Renal pelvis (tissue), 4 donors: ENCODE data around the gene GPS1. TPM values are rescaled to one million over a fixed set of nuclear protein-coding genes. Genes with fewer than 3 reads are reported as not detected.

ENCODE experiments used
- DNase-seq: peaks from one replicate; pipeline ENCODE4 v3.0.0-alpha.2; 2013
- polyA plus RNA-seq, 3 donors: library from polyadenylated mRNA; unstranded; fragments of 120-200 nt; gene quantifications; one replicate each; pipeline ENCODE4 v1.2.1, GENCODE V29; 2013; ENCODE audit not compliant: insufficient read length in 3 of 3

The GPS1 gene
- polyA plus RNA-seq, 3 donors, result 127 to 149 (median 140) TPM

- DNase-seq, result no peak
These were observed 2.8 kb downstream of the GPS1 start for GRCh38 chr17:82054351-82055022.

DNA sequence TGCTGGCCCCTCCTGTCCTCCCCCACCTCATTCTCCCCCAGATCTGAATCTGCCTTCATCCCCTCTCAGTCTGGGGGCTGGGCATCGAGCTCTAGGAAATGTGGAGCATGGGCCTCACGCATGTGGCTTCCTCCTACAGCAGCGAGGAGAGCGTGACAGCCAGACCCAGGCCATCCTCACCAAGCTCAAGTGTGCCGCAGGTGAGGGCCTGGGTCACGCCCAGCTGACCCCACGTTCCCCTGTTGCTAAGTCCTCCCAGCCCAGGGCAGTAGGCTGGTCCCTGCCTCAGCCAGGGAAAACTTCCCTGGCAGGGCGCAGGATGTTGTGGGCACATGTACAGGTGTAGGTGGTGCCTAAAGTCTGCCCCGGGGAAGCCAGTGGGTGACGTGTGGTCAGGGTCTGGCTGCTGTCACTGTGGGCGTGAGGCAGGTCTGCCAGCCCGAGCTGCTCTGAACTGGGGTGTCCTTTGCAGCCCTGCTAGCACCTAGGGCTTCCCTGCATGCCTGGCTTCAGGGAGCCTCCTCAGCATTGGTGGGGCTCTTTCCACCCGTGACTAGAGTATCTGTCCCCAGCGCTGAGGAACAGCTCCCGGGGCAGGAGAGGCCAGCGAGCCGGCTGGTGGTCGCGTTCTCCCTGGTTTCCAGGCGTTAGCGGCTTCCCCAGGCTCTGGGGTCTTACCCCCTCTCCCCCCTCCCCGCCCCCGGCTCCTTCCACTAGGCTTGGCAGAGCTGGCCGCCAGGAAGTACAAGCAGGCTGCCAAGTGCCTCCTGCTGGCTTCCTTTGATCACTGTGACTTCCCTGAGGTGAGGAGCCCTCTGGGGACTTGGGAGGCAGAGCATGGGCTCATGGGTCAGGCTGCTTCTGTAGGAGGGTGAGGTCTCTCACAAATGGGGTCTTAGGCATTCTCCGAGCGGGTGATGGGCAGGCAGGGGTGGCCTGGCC lies 3.6 kb downstream of the GPS1 start:
- no peak for DNase-seq

DNA sequence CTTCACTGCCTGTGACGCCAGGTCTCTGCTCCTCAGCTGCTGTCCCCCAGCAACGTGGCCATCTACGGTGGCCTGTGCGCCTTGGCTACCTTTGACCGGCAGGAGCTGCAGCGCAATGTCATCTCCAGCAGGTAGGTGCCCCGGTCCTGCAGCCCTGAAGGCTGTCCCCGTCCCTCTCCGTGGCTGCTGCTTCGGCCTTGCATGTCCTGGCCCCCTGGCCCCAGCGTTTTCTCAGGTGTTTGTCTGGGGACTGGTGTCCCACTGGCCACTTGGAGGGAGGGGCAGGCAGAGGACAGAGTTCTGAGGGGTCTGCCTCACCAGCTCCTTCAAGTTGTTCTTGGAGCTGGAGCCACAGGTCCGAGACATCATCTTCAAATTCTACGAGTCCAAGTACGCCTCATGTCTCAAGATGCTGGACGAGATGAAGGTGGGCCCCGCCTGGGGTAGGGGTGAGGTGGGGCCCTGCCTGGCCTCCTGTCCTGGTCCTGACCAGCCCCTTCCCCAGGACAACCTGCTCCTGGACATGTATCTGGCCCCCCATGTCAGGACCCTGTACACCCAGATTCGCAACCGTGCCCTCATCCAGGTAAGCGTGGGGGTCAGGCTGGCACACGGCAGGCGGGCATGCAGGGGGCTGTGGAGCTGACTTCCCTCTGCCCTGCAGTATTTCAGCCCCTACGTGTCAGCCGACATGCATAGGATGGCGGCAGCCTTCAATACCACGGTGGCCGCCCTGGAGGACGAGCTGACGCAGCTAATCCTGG lies 4.4 kb downstream of the GPS1 start:
- no peak for DNase-seq

- DNase-seq, result no peak
These were observed 5.3 kb downstream of the GPS1 start for GRCh38 chr17:82056729-82057621.

DNA sequence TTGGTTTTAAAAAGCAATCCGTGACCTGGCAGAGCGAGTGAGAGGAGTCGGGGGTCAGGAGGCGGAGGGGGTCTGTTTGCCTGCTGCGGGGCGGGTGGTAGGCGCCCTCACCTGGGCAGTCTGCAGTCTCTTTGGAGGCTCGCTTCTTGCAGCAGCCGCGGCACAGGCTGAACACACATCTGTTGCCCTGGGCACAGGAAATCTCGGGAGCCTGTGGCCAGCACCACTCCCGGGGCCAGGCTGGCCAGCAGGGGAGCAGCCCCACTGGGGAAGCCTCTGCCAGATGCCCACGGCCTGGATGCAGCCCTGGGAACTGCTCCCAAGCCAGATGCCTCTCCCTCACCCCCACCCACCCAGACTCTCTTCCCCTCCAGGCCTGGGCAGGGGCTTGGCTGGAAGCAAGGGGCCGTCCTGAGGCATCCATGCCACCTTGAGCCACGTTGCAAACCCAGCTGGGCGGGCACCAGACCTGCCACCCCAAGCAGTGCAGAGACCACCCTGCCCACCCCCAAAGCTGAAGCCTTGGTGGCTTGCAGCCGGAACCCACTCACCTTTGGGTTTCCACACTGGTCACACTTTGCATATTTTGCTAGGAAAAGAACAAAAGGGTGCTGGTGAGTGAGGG lies 6.6 kb downstream of the GPS1 start:
- no peak for DNase-seq

- no peak for DNase-seq
These were observed 7.2 kb downstream of the GPS1 start for GRCh38 chr17:82058855-82059249.

DNA sequence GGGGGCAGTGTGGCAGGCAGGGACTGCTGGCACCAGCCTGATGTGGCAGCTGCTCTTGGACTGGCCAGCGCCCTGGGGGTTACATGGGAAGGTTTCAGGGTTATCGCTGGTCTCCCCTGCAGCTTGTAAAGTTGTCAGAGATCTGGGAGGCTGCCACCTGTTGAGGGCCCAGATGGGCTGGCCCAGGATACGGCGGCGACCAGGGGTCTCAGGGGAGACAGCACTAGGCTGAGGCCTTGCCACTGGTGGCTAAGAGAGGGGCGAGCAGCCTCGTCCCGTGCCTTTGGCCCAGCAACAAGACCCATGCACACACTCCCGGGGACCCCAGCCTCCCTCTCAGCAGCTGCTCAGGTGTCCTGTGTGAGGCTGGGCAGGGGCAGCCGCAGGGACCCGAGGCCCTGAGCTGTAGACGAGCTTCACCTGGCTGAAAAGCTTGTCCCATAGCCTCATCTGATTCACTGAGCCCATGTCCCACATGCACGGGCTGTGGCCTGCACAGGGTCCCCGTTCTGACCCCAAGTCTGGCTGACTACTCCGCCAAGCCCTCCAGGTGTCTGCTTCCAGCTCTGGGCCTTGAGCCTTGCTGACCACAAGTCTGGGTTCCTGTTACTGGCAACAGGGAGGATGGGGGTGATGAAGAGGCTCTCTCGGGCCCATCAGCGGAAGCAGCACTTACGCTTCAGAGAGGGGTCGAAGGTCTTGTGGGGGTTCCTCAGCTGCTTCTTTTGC lies 7.7 kb downstream of the GPS1 start:
- DNase-seq, result no peak

- no peak for DNase-seq
These were observed 8.3 kb downstream of the GPS1 start for GRCh38 chr17:82060001-82060380.

GRCh38 chr17:82060614-82061013 lies 8.9 kb downstream of the GPS1 start:
- no peak for DNase-seq

DNA sequence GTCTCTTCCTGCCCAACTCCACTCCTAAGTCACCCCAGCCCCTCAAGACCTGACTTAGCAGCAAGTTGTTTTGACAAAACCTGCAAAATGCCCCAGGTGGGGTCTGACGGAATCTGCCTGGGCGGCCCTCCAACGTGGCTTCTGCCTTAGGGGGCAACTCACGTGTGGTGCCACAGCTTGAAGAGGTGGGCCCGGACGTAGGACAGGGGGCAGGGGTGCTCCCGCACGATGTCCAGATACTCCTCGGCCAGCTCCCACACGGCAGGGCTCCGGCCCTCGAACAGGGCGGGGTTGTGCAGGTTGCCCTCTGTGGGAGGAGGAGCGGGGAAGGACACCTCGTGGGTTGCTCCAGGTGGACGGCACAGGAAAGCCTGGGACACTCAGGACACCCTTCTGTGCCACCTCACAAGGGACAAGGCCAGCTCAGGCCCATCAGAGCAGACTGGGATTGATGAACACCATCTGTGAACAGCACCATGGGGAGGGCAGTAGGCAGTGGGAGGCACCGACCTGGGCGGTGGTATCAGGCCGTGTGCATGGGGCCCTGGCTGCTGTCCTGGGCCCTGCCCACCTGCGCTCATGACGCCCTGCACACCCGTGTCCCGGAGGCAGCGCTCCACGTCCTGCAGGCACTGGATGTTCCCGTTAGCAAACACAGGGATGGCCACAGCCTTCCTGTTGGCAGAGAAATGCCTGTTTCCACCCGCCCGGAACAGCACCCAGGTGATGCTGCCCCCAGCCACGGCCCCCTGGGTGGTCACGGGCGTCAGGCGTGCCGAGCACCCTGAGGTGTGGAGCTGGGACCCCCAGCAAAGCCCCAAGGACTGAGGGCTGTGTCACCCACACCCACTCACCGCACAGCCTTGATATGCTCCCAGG lies 9.6 kb downstream of the GPS1 start:
- no peak for DNase-seq

DNA sequence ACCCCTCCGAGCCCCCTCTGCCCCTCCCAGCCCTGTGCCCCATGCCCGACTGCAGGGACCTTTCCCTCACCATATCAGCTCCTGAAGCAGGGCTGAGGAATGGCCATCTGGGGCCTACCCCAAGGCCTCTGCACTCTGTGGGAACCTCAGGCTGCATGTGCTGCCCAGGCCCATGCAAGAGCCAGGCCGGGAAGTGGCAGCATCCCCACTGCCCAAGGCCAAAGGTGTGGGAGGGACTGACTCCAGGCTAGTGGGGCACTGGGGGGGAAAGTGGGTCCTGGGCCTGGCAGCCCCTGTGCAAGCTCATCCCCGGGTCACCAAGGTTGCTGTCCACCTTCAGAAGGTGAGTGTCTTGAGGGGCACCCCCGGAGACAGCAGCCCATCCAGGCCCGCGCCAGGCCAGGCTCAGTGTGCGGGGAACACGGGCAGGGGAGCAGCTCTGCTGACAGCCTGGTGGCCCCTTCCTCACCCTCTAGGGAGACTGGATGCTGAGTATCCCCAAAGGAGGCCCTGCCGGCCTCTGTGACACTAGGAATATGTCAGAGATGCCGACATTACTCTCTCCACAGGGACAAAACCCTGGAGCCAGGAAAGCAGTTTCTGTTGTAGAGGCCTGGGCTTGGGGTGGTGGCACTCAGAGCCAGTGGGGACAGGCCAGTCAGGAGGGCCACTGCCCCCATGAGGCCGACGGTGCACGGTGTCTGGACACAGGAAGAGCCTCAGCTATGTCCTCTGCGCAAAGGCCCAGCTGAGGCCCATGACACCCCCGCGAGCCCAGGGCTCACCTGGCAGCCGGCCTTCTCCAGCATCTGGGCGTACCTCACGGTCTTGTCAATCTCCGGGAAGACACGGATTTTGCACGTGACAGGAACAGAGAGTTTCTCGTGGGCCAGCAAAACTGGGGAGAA lies 10.6 kb downstream of the GPS1 start:
- no peak for DNase-seq

DNA sequence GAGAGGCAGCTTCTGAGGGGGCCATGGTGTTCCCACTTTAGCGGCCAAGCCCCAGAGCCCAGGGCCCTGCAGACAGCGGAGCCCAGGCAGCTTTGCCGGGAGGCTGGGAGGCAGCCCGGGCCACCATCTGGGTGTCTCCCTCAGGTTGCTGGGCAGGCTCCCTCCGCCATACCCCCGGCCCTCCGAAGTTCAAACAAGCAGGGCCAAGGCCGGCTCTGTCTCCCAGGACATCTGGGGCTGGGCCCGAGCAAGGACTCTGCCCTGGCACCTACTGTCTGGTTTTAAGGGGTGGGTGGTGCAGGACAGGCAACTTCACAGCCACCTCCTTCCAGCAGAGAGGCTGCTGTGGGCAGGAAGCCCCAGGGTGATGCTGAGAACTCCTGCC lies 11.3 kb downstream of the GPS1 start:
- no peak for DNase-seq

DNA sequence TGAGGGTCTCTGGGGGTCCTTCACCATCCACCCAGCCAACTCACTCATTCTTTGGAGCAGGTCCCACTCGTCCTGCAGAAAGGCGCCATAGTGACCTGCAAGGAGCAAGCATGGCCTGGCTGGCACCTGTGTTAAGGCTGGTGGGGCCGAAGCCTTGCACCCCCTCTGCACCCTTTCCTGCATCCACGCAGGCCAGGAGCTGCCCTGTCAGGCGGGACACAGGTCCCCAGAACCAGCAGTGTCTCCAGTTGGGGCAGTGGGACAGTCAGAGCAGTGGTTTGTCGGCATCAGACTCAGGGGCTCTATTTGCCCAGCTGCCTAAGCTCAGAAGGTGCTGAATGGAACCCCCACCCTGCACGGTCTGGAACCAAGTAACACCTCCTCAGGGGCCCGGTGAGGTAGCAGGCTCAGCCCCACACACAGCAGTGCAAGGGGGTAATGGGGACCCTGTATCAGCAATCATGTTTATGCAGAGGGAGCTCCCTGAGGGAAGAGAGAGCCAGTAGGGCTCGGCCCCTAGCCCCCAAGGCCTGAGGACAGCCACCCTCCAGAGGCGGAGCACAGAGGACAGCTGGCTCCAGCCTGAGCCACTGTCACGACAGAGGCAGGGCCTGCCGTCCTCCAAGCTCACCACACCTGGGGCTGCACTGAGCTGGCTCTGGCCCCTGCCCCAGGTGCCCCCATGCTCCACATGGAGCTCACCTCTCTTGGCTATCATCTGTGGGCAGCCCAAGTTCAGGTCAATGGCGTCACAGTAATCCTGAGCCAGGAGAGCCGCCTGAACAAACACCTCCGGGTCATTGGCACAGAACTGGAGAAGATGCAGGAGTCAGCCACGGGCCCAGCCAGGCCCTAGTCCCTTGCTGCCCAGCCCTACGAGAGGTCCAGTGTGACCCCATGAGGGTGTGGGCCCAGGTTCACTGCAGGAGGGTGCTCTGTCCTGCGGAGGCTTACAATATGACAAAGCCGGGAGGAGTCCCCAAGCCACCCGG lies 12.0 kb downstream of the GPS1 start:
- DNase-seq, result no peak

- DNase-seq, result no peak
These were observed 12.9 kb downstream of the GPS1 start for GRCh38 chr17:82064433-82065192.

- no peak for DNase-seq
These were observed 13.5 kb downstream of the GPS1 start for GRCh38 chr17:82065193-82065637.
